Measurements from ENCODE around the gene ZBTB7B. TPM values are rescaled to one million over a fixed set of nuclear protein-coding genes. Genes with fewer than 3 reads are reported as not detected.
"Not testable (repeated sequence)": the region's sequence is repeated elsewhere in the genome, so short reads cannot be mapped to it uniquely, and the experiment has no call there.

The ZBTB7B gene
- total and polyA plus RNA-seq, 5 experiments from 2014 or later: 0.12 to 13.1 (median 0.59) TPM

- not testable (repeated sequence) for DNase-seq, ATAC-seq, H3K27me3 Mint-ChIP-seq, H3K4me1 Mint-ChIP-seq, H3K4me3 Mint-ChIP-seq, H3K9me3 Mint-ChIP-seq
- peaks cover 0 to 11% (median 2%) of the 10 kb centered on the region in 3 donors for H3K36me3 Mint-ChIP-seq
- POLR2A ChIA-PET: interaction anchor here (0.6 to 1.5 kb wide), 4 partner anchors 17 to 35 kb away, joined by 3 to 5 read pairs (median 4); partner anchors contain the start of gene PYGO2
- peak overlapping the region in 3 of 10 donors; percentile 27 to 55 (median 31) for H3K27ac Mint-ChIP-seq
Measured at GRCh38 chr1:154977762-154978161, 24.8 kb upstream of the ZBTB7B start.

- H3K4me1 Mint-ChIP-seq: peaks cover 0 to 5% (median 3%) of the 10 kb centered on the region in 4 donors
- ATAC-seq (no peak), DNase-seq (no peak)
- no peaks in the 10 kb centered on the region for H3K9me3 Mint-ChIP-seq
- H3K27ac Mint-ChIP-seq: no peak overlapping the region
- POLR2A ChIA-PET: interaction anchor here (0.6 to 1.0 kb wide), 3 partner anchors 17 to 35 kb away, joined by 3 to 5 read pairs (median 3); partner anchors contain the start of gene PYGO2
- H3K27me3 Mint-ChIP-seq: no peaks in the 10 kb centered on the region
- H3K36me3 Mint-ChIP-seq: peaks cover 0 to 11% (median 2%) of the 10 kb centered on the region in 3 donors
- H3K4me3 Mint-ChIP-seq: no peak overlapping the region
Measured at GRCh38 chr1:154978360-154978759, 24.2 kb upstream of the ZBTB7B start.

- H3K4me3 Mint-ChIP-seq: no peak overlapping the region
- ATAC-seq: no peak
- H3K27me3 Mint-ChIP-seq: no peaks in the 10 kb centered on the region
- POLR2A ChIA-PET: interaction anchor here (0.7 to 4.7 kb wide), 12 partner anchors 8 to 103 kb away, joined by 3 to 25 read pairs (median 16); partner anchors contain the start of genes CKS1B, LENEP, PBXIP1 and PMVK
- peaks cover 0 to 22% (median 2%) of the 10 kb centered on the region in 3 donors for H3K36me3 Mint-ChIP-seq
- peaks cover 0 to 23% (median 4%) of the 10 kb centered on the region in 4 donors for H3K4me1 Mint-ChIP-seq
- no peak for DNase-seq
- H3K9me3 Mint-ChIP-seq: no peaks in the 10 kb centered on the region
- H3K27ac Mint-ChIP-seq: no peak overlapping the region
Measured at GRCh38 chr1:154982341-154982740, 20.3 kb upstream of the ZBTB7B start.

- peak; percentile 99 to 100 for ATAC-seq
- H3K4me1 Mint-ChIP-seq: peaks cover 0 to 21% (median 2%) of the 10 kb centered on the region in 4 donors
- peaks cover 0 to 22% (median 2%) of the 10 kb centered on the region in 3 donors for H3K36me3 Mint-ChIP-seq
- POLR2A ChIA-PET: interaction anchor here (0.5 to 4.7 kb wide), 18 partner anchors 9 to 1349 kb away, joined by 3 to 25 read pairs (median 10); partner anchors contain the start of genes CHTOP, CKS1B, LENEP and PBXIP1
- no peaks in the 10 kb centered on the region for H3K9me3 Mint-ChIP-seq
- no peak within 1 kb of the TSS for H3K4me3 Mint-ChIP-seq
- H3K27ac Mint-ChIP-seq: peak within 1 kb of the TSS in 1 of 10 donors; percentile 63
- H3K27me3 Mint-ChIP-seq: no peaks in the 10 kb centered on the region
- peak; percentile 84 to 98 (median 94) for DNase-seq
Measured at GRCh38 chr1:154982897-154983648, 19.5 kb upstream of the ZBTB7B start, which contains the start of gene FLAD1. Gene FLAD1, plus strand, starts transcription at chr1:154983344. Its CDS starts 351 bp downstream, at chr1:154983695.

GRCh38 chr1:154983776-154984466 is 18.7 kb upstream of the ZBTB7B start:
- peaks cover 0 to 29% (median 2%) of the 10 kb centered on the region in 3 donors for H3K36me3 Mint-ChIP-seq
- no peaks in the 10 kb centered on the region for H3K27me3 Mint-ChIP-seq
- peaks cover 2 to 30% (median 4%) of the 10 kb centered on the region in 4 donors for H3K4me1 Mint-ChIP-seq
- ATAC-seq: no peak
- no peaks in the 10 kb centered on the region for H3K9me3 Mint-ChIP-seq
- H3K27ac Mint-ChIP-seq: peak overlapping the region in 2 of 10 donors; percentile 56 to 63
- POLR2A ChIA-PET: interaction anchor here (0.5 to 4.7 kb wide), 19 partner anchors 9 to 1350 kb away, joined by 3 to 25 read pairs (median 8); partner anchors contain the start of genes CHTOP, CKS1B, LENEP and PBXIP1
- no peak overlapping the region for H3K4me3 Mint-ChIP-seq
- DNase-seq: no peak

- H3K27me3 Mint-ChIP-seq, DNase-seq, H3K9me3 Mint-ChIP-seq, H3K27ac Mint-ChIP-seq, ATAC-seq, H3K4me3 Mint-ChIP-seq: not testable (repeated sequence)
- Mint-ChIP-seq H3K4me1 (peaks cover 11 to 37% (median 15%) of the 10 kb centered on the region in 4 donors), H3K36me3 (peaks cover 0 to 40% (median 3%) of the 10 kb centered on the region in 3 donors)
- POLR2A ChIA-PET: interaction anchor here (2.0 kb wide), 1 partner anchor 13 kb away, joined by 7 read pairs; no protein-coding TSS in a partner anchor
Measured at GRCh38 chr1:154986736-154987135, 15.9 kb upstream of the ZBTB7B start.

GRCh38 chr1:154987326-154987725 is 15.3 kb upstream of the ZBTB7B start:
- ATAC-seq (no peak), DNase-seq (no peak)
- Mint-ChIP-seq H3K4me1 (peaks cover 10 to 37% (median 15%) of the 10 kb centered on the region in 4 donors), H3K9me3 (no peaks in the 10 kb centered on the region), H3K36me3 (peaks cover 0 to 40% (median 3%) of the 10 kb centered on the region in 3 donors), H3K27ac (peak overlapping the region in 2 of 10 donors; percentile 20 to 21), H3K4me3 (no peak overlapping the region), H3K27me3 (no peaks in the 10 kb centered on the region)
- POLR2A ChIA-PET: interaction anchor here (0.9 to 2.0 kb wide), 2 partner anchors 12 to 23 kb away, joined by 3 to 7 read pairs; no protein-coding TSS in a partner anchor

GRCh38 chr1:154988058-154988954 is 14.3 kb upstream of the ZBTB7B start:
- Mint-ChIP-seq H3K9me3 (no peaks in the 10 kb centered on the region), H3K27me3 (no peaks in the 10 kb centered on the region), H3K4me3 (peak overlapping the region in 1 of 10 donors; percentile 29), H3K4me1 (peaks cover 9 to 38% (median 15%) of the 10 kb centered on the region in 4 donors), H3K36me3 (peaks cover 0 to 42% (median 3%) of the 10 kb centered on the region in 3 donors), H3K27ac (peak overlapping the region in 3 of 10 donors; percentile 15 to 66 (median 40))
- no peak for ATAC-seq
- no peak for DNase-seq
- POLR2A ChIA-PET: interaction anchor here (0.6 to 2.0 kb wide), 4 partner anchors 11 to 52 kb away, joined by 3 to 7 read pairs (median 3); partner anchors contain the start of gene PMVK

- Mint-ChIP-seq H3K4me3 (no peak overlapping the region), H3K9me3 (no peaks in the 10 kb centered on the region), H3K4me1 (peaks cover 9 to 31% (median 15%) of the 10 kb centered on the region in 4 donors), H3K27me3 (no peaks in the 10 kb centered on the region), H3K27ac (peak overlapping the region in 2 of 10 donors; percentile 79 to 88), H3K36me3 (peaks cover 0 to 42% (median 3%) of the 10 kb centered on the region in 3 donors)
- POLR2A ChIA-PET: interaction anchor here (0.9 to 1.6 kb wide), 3 partner anchors 33 to 53 kb away, joined by 3 to 4 read pairs (median 3); partner anchors contain the start of genes PBXIP1 and PMVK
- DNase-seq (no peak), ATAC-seq (no peak)
Measured at GRCh38 chr1:154989195-154989860, 13.3 kb upstream of the ZBTB7B start.

- no peaks in the 10 kb centered on the region for H3K9me3 Mint-ChIP-seq
- no peak overlapping the region for H3K27ac Mint-ChIP-seq
- peaks cover 0 to 39% (median 3%) of the 10 kb centered on the region in 3 donors for H3K36me3 Mint-ChIP-seq
- DNase-seq: no peak
- no peak overlapping the region for H3K4me3 Mint-ChIP-seq
- H3K27me3 Mint-ChIP-seq: no peaks in the 10 kb centered on the region
- H3K4me1 Mint-ChIP-seq: peaks cover 9 to 25% (median 15%) of the 10 kb centered on the region in 4 donors
- POLR2A ChIA-PET: interaction anchor here (0.6 to 1.6 kb wide), 5 partner anchors 9 to 54 kb away, joined by 3 to 4 read pairs (median 3); partner anchors contain the start of genes PBXIP1 and PMVK
- ATAC-seq: no peak
Measured at GRCh38 chr1:154990276-154990675, 12.3 kb upstream of the ZBTB7B start.
